Endothelial cell (in vitro differentiated cells): ENCODE data around the gene SPRR4. TPM values are rescaled to one million over a fixed set of nuclear protein-coding genes. Genes with fewer than 3 reads are reported as not detected.

Source experiments
- DNase-seq: peaks from one replicate; pipeline ENCODE4 v3.0.0; 2021; ENCODE audit warnings: low spot score
- H3K27ac Mint-ChIP-seq: one replicate; pipeline ENCODE4 v1.8.0; 2021; ENCODE audit warnings: mixed read lengths, inconsistent platforms; ENCODE audit not compliant: unreplicated experiment
- H3K27me3 Mint-ChIP-seq: one replicate; pipeline ENCODE4 v1.8.0; 2021; ENCODE audit warnings: mild to moderate bottlenecking, moderate library complexity, mixed read lengths, inconsistent platforms; ENCODE audit not compliant: unreplicated experiment
- H3K36me3 Mint-ChIP-seq: one replicate; pipeline ENCODE4 v1.8.0; 2021; ENCODE audit warnings: mild to moderate bottlenecking, low read depth, mixed read lengths, inconsistent platforms; ENCODE audit not compliant: unreplicated experiment
- H3K4me1 Mint-ChIP-seq: one replicate; pipeline ENCODE4 v1.8.0; 2021; ENCODE audit warnings: mild to moderate bottlenecking, mixed read lengths, inconsistent platforms; ENCODE audit not compliant: unreplicated experiment
- H3K4me3 Mint-ChIP-seq: one replicate; pipeline ENCODE4 v1.8.0; 2021; ENCODE audit warnings: mild to moderate bottlenecking, mixed read lengths, inconsistent platforms; ENCODE audit not compliant: unreplicated experiment
- H3K9me3 Mint-ChIP-seq: one replicate; pipeline ENCODE4 v1.8.0; 2021; ENCODE audit warnings: mixed read lengths, inconsistent platforms; ENCODE audit not compliant: unreplicated experiment
- CTCF ChIP-seq: fragments of 200-600 bp; sonication (generic); IDR thresholded peaks from one replicate; pipeline ENCODE4 v1.5.0; 2021; ENCODE audit warnings: antibody characterized with exemption; ENCODE audit not compliant: unreplicated experiment
- total RNA-seq: library from RNA; stranded (reverse); fragmentation: NEBNext Ultra II Directional; extraction: Animal tissue kit (Norgen Biotek cat#: 25700); gene quantifications from one replicate; pipeline ENCODE4 v1.2.1, GENCODE V29; 2021; ENCODE audit not compliant: unreplicated experiment

Gene SPRR4
- total RNA-seq, 1 donor from 2014 or later: not detected

- no peak for TF ChIP-seq CTCF
- Mint-ChIP-seq H3K9me3 (no peaks in the 10 kb centered on the region), H3K4me3 (no peak within 1 kb of the TSS), H3K27ac (no peak within 1 kb of the TSS), H3K27me3 (peaks cover 4% of the 10 kb centered on the region), H3K4me1 (no peaks in the 10 kb centered on the region), H3K36me3 (no peaks in the 10 kb centered on the region)
- DNase-seq: no peak
Observed at GRCh38 chr1:152946651-152947256, 23.7 kb upstream of the SPRR4 start, which contains the start of gene SPRR5. TSS of gene SPRR5 (plus strand) at chr1:152947206. CDS start at chr1:152948555, 1,349 bp downstream.

DNA sequence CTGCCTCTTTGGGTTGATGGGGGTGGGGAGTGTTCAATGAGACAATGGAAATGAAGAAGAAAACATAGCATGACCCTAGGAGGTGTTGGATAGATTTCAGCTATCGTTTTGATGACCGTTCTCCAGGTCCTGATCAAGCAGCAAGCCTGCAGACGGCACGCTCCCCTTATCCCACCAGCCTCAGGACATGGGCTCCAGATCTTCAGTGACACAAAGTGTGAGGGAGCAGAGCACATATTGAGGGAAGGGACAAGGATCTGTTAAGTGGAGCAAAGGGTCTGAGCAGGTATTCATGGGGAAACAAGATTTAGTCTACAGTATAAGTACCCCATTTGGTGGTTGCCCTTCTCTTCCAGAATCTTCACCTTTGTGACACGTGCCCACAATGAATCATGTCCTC lies 18.7 kb upstream of the SPRR4 start:
- Mint-ChIP-seq H3K4me3 (no peak overlapping the region), H3K4me1 (no peaks in the 10 kb centered on the region), H3K27ac (no peak overlapping the region), H3K9me3 (no peaks in the 10 kb centered on the region), H3K27me3 (peaks cover 1% of the 10 kb centered on the region), H3K36me3 (no peaks in the 10 kb centered on the region)
- no peak for DNase-seq
- no peak for TF ChIP-seq CTCF

DNA sequence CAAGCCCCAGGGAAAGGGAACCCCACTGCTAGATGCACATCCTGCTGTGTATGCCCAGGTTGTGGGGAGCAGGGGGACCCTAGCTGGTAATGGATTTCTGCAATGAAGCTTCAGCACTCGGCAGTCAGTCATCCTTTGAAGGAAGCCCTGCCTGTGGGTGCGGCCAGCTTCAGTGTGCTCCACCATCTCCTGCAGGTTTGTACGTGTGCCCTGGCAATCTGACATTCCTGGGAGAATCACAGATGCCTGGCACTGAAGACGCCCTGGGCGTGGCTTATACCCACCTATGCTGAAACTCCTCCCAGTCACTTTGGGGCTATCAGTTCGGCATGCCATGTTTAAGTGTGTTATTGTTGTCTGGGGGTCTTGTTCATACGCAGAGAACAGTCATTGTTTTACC lies 16.7 kb upstream of the SPRR4 start:
- Mint-ChIP-seq H3K27me3 (peaks cover 1% of the 10 kb centered on the region), H3K9me3 (no peaks in the 10 kb centered on the region), H3K4me1 (no peaks in the 10 kb centered on the region), H3K4me3 (no peak overlapping the region), H3K36me3 (no peaks in the 10 kb centered on the region), H3K27ac (no peak overlapping the region)
- DNase-seq: no peak
- TF ChIP-seq CTCF: no peak

DNA sequence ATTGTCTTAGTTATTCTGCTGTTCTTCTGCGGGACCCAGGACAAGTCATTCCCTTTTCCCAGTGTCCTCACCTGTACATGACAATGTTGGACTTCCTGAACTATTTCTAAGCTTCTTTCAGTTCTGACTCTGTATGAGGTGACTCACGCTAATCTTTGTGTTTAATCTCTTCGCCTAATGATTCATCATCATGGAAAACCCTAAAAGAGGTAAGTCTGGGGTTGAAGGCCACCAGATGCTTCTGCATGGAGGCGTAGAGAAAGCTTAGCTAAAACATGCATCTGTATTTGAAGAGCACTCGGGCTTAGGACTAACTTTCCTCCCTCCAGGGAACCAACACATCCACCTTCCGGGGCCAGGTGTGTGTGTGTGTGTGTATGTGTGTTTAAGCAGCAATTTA lies 16.0 kb upstream of the SPRR4 start:
- Mint-ChIP-seq H3K4me3 (no peak overlapping the region), H3K36me3 (no peaks in the 10 kb centered on the region), H3K9me3 (no peaks in the 10 kb centered on the region), H3K27ac (no peak overlapping the region), H3K27me3 (no peaks in the 10 kb centered on the region), H3K4me1 (no peaks in the 10 kb centered on the region)
- DNase-seq: no peak
- TF ChIP-seq CTCF: no peak

DNA sequence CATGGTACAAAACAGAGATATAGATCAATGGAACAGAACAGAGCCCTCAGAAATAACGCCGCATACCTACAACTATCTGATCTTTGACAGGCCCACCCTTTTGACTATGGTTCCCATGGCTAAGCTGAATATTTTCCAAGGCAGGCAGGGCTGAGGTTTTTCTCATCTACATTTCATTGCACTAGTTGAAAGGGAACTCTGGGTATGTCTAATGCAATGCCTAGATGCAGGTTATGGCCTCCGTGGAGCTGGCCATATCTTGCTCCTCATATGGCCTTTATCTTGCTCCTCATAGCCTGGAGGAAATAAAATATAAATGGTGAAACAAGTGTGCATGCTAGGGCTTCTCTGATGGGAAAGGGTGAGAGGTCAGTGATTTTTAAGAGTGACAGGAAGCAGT lies 12.9 kb upstream of the SPRR4 start:
- DNase-seq: no peak
- Mint-ChIP-seq H3K4me3 (no peak overlapping the region), H3K4me1 (no peaks in the 10 kb centered on the region), H3K36me3 (no peaks in the 10 kb centered on the region), H3K9me3 (no peaks in the 10 kb centered on the region), H3K27ac (no peak overlapping the region), H3K27me3 (no peaks in the 10 kb centered on the region)
- TF ChIP-seq CTCF: no peak
